KOPT-K1 (cell line): ENCODE data around the gene GCKR.

Experiments
- H3K27ac ChIP-seq: fragments of 200-600 bp; sonication (generic); 2 replicates; pipeline ENCODE4 v1.5.1; 2016; ENCODE audit warnings: antibody characterized with exemption, mild to moderate bottlenecking, low read depth, low read length; ENCODE audit not compliant: poor library complexity, severe bottlenecking
- H3K36me3 ChIP-seq: fragments of 200-600 bp; sonication (generic); 2 replicates; pipeline ENCODE4 v1.5.1; 2017; ENCODE audit warnings: antibody characterized with exemption, mild to moderate bottlenecking, low read length, moderate library complexity; ENCODE audit not compliant: insufficient read depth
- H3K9me3 ChIP-seq: fragments of 200-600 bp; sonication (generic); 2 replicates; pipeline ENCODE4 v1.5.1; 2017; ENCODE audit warnings: antibody characterized with exemption, low read length, mild to moderate bottlenecking; ENCODE audit not compliant: insufficient read depth, poor library complexity, severe bottlenecking

GCKR gene

DNA sequence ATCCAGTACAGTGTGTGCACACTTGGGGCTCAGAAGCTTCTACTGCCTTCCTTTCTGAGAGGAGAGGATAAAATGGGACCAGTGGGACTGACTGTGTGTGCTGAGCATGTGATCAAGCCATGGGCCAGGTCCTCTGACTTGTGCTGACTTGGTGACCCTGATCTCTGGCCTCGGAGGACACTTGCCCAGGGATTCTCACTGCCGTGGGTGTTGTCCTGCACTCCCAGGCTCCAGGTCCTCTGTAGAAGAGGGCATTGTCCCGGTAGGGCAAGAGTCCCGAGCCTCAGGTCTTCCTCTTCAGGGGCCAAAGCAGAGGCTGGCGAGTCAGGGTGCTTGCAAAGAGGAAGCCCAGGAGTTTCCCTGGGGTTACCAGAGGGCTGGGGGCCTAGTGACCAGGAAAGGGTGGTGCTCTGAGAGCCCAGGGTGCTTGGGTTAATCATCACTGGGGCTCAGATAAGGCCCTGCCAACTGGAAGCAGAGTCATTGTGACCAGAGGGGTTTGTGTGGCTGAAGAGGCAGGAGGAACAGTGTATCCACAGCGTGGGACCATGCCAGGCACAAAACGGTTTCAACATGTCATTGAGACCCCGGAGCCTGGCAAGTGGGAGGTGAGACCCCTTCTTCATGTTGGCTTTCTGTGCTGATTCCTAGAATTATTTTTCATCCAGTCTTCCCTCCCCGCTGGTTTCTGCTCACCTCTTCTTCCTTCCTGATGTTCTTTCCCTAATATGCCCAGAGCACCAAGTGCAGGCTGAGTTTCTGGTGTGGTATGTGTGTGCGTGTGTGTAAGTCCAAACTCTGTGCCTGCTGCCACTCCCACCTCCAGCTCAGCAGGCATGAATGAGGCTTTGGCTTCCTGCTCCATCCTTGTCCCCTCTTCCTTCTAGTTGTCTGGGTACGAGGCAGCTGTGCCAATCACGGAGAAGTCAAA, at the start of gene GCKR:
GCKR (plus strand) TSS at position 483 of the 931 bp plus-strand sequence; CDS start at position 549, 66 bp downstream.
- H3K36me3 ChIP-seq: no peaks in the 10 kb centered on the region
- H3K9me3 ChIP-seq: no peaks in the 10 kb centered on the region
- H3K27ac ChIP-seq: no peak within 1 kb of the TSS

GRCh38 chr2:27448381-27448780, 48.3 kb upstream of the GCKR start:
- Histone ChIP-seq H3K36me3 (peaks cover 8% of the 10 kb centered on the region; the same call in 1 of the 2 replicates), H3K27ac (no peak overlapping the region), H3K9me3 (no peaks in the 10 kb centered on the region)

DNA sequence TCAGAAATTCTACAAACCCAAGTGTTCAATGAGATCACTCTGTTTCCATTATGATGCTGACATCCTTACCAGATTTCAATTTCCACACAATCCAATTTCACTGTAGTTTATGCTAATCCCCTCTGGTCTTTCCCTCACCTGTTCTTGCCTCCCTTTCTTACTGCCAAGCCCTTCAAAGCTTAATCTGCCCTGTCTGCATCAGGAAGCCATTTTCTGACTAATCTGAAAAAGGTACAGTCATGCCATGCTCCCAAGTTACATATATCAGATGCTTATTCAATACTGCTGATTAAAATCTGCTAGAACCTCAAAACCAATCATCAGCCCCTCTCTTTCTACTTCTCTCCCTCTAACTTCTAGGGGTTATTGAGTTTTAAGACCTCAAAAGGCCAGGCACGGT, 45.5 kb upstream of the GCKR start:
- H3K27ac ChIP-seq: no peak overlapping the region
- peaks cover 4% of the 10 kb centered on the region; the same call in 1 of the 2 replicates for H3K36me3 ChIP-seq
- H3K9me3 ChIP-seq: no peaks in the 10 kb centered on the region

- H3K27ac ChIP-seq: no peak overlapping the region
- no peaks in the 10 kb centered on the region for H3K9me3 ChIP-seq
- no peaks in the 10 kb centered on the region; the same call in 1 of the 2 replicates for H3K36me3 ChIP-seq
These were observed 42.7 kb upstream of the GCKR start for GRCh38 chr2:27453968-27454367.

DNA sequence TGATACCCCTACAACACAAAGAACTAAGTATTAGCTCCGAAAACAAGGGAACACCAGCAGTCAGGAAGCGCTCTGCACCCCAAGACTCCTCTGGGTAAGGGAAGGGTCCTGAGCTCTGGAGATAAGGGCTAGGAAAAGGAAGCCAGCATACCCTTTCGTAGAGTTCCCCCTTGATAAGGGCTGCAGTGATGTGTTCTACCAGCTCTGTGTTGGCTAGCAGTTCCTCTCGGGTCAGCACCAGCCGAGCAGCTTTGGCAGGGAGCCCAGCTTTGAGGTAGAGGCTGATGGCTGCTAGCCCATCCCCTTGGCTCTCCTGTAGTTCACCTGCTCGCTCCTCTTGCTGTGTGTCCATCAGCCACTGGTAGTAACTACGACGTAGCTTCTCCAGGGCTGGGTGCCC, 35.5 kb upstream of the GCKR start:
- Histone ChIP-seq H3K27ac (no peak overlapping the region), H3K9me3 (no peaks in the 10 kb centered on the region), H3K36me3 (no peaks in the 10 kb centered on the region; the same call in 1 of the 2 replicates)

DNA sequence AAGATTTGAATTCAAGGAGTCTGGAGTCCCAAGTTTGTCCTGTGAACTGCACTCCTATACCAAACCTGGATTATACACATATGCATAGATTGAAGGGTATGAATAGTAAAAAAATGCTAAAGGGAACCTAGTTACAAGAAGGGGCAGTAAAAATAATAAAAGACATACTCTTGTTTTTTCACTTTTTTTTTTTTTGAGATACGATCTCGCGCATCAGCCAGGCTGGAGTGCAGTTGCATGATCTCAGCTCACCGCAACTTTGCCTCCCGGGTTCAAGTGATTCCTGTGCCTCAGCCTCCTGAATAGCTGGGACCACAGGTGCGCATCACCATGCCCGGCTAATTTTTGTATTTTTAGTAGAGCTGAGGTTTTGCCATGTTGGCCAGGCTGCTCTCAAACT, 32.2 kb upstream of the GCKR start:
- no peak overlapping the region for H3K27ac ChIP-seq
- H3K36me3 ChIP-seq: no peaks in the 10 kb centered on the region
- no peaks in the 10 kb centered on the region for H3K9me3 ChIP-seq

DNA sequence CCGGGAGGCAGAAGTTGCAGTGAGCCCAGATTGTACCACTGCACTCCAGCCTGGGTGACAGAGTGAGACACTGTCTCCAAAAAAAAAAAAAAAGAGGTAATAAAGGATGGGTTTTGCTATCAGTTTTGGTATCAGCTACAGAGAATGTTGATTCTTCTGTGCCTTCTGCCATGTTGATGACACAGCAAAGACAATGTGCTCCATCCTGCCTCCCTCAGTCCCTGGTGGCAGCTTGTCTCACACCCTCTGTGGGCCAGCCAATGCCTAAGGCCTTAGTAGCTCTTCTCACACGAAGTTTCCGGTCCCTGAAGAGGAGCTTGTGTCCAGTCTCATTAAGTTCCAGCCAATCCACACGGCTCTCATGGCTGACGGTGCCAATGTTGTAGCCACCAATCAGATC, 24.7 kb upstream of the GCKR start:
- H3K36me3 ChIP-seq: peaks cover 6% of the 10 kb centered on the region; the same call in 1 of the 2 replicates
- H3K27ac ChIP-seq: no peak overlapping the region
- no peaks in the 10 kb centered on the region for H3K9me3 ChIP-seq

- Histone ChIP-seq H3K36me3 (peaks cover 4% of the 10 kb centered on the region; the same call in 1 of the 2 replicates), H3K27ac (no peak overlapping the region), H3K9me3 (no peaks in the 10 kb centered on the region)
These were observed 11.1 kb upstream of the GCKR start for GRCh38 chr2:27485496-27485895.

GRCh38 chr2:27489118-27489497, 7.5 kb upstream of the GCKR start:
- no peaks in the 10 kb centered on the region for H3K36me3 ChIP-seq
- no peaks in the 10 kb centered on the region for H3K9me3 ChIP-seq
- H3K27ac ChIP-seq: no peak overlapping the region

GRCh38 chr2:27489498-27490397, 6.9 kb upstream of the GCKR start, which contains the start of gene IFT172:
Gene IFT172, minus strand, starts transcription at chr2:27489743. Its CDS starts 90 bp downstream, at chr2:27489653.
- Histone ChIP-seq H3K9me3 (no peaks in the 10 kb centered on the region), H3K36me3 (no peaks in the 10 kb centered on the region), H3K27ac (no peak within 1 kb of the TSS)

- no peak overlapping the region for H3K27ac ChIP-seq
These were observed 4.1 kb upstream of the GCKR start for GRCh38 chr2:27492557-27492956.

DNA sequence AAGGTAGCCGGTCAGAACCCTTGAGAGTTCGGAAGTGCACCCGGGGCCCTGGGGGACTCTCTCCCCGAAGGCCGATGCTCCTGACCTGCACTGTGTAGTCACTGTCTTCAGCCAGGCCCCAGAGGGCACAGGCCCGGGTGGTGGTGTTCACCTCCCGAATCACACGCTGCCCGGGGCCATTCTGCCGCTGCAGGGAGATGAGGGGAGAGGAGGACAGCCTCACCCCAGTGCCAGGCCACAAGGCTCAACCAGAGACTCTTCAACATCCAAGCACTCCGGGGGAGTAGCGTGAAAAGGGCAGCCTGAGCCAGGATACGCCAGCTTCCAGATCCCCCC, 2.7 kb upstream of the GCKR start:
- H3K9me3 ChIP-seq: no peaks in the 10 kb centered on the region
- H3K36me3 ChIP-seq: no peaks in the 10 kb centered on the region
- no peak overlapping the region for H3K27ac ChIP-seq

More at GRCh38 chr2:27492557-27492956, 4.1 kb upstream of the GCKR start:
- Histone ChIP-seq H3K9me3 (no peaks in the 10 kb centered on the region), H3K36me3 (no peaks in the 10 kb centered on the region)

GRCh38 chr2:27494284-27494943, 2.2 kb upstream of the GCKR start:
- no peak overlapping the region for H3K27ac ChIP-seq
- H3K36me3 ChIP-seq: no peaks in the 10 kb centered on the region
- no peaks in the 10 kb centered on the region for H3K9me3 ChIP-seq

DNA sequence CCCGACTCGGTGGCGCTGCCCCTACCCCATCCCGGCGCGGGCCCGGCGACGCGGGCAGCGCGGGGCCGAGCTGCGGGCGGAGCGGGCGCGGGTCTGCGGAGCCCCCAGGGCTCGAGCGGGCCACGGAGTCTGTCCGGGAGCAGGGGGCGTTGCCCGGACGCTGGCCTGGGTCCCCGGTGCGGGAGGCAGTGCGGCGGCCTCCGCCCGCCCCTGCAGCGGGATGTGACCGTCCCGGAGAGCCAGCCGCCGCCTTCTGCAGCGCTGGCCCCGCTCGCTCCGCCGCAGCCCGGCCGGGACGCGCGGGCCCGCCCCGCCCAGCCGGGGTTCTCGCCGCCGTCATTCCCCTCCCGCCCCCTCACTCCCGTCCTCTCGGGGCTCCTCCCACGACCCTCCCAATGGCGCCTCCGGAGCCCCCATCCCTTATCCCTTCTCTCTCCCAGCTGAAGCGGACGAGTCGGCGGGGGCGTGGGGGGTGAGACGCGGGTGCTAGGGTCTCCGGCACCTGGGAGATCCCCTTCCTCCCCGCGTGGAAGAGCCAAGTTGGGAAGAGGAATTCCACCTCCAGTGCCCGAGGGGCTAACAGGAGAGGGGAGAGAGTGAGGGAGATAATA, 1.6 kb upstream of the GCKR start, which contains the start of gene FNDC4:
FNDC4 (minus strand) TSS at position 257 of the 611 bp plus-strand sequence. CDS start 521 bp downstream, outside the sequence.
- Histone ChIP-seq H3K36me3 (no peaks in the 10 kb centered on the region), H3K27ac (no peak within 1 kb of the TSS)

More for the DNA sequence above, 1.6 kb upstream of the GCKR start, which contains the start of gene FNDC4:
- H3K9me3 ChIP-seq: no peaks in the 10 kb centered on the region
